ENCODE results near the gene VPS25.
"Not testable (repeated sequence)": the region's sequence is repeated elsewhere in the genome, so short reads cannot be mapped to it uniquely, and the experiment has no call there.

Gene VPS25

DNA sequence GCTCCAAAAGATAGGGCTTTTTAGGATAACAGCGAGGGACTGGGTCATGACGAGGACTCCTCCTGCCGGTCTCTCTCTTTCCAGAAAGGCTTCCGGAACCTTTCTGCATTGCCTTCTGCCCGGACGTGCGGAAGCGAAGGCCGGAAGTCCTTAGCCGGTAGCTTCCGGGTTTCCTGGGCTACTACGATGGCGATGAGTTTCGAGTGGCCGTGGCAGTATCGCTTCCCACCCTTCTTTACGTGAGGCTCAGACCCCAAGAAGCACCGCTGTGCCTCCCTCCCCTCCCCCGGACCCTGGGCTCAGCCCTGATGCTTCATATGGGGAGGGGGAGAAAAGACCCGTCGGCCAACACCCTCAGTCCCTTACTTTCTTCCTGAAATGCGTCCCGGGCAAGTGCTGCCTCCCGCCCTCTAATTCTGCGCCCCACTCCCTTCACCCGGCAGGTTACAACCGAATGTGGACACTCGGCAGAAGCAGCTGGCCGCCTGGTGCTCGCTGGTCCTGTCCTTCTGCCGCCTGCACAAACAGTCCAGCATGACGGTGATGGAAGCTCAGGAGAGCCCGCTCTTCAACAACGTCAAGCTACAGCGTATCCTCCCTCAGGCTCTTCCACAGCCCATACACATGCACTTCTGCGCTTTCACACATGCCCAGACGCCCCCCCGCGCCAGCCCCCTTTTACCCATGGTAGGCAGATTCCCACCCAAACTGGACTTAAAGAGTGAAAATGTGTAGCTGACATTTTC lies at the start of gene VPS25:
Gene VPS25, plus strand, starts transcription at position 160 of the 746 bp plus-strand sequence. Its CDS starts 27 bp downstream, at position 187.
- DNase-seq (ENCODE audit: low read depth in 2 of 2) = peak; percentile 56

DNA sequence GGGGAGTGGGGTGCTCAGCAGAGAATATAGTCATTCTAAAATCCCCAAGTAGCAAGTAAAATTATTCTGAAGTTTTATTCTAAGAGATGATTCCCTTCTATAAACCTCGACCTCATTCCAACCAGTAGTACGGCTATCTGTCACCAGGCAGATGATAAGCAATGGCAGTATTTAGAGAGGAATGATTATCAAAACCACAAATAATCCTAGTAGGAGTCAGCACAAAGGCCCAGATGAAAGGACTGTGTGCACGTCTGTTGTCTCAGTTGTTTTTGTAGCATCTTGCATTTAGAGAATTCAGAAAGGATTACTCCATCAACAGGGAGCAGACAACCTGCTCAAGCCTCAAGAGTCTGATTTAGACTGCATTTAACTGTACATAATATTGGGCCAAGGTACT lies 49.6 kb upstream of the VPS25 start:
- DNase-seq (ENCODE audit: low read depth in 2 of 2) = no peak

DNA sequence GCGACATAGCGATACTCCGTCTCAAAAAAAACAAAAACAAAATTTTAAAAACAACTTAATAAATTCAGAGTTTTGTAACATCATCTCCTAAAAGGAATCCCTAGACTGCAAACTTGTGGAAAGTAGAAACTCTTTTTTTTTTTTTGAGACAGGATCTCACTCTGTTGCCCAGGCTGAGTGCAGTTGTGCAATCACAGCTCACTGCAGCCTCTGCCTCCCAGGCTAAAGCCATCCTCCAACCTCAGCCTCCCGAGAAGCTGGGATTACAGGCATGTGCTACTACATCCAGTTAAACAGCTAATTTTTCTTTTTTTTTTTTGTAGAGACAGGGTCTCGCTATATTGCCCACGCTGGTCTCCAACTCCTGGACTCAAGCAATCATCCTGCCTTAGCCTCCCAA lies 48.1 kb upstream of the VPS25 start:
- DNase-seq (ENCODE audit: low read depth in 2 of 2) = no peak

DNA sequence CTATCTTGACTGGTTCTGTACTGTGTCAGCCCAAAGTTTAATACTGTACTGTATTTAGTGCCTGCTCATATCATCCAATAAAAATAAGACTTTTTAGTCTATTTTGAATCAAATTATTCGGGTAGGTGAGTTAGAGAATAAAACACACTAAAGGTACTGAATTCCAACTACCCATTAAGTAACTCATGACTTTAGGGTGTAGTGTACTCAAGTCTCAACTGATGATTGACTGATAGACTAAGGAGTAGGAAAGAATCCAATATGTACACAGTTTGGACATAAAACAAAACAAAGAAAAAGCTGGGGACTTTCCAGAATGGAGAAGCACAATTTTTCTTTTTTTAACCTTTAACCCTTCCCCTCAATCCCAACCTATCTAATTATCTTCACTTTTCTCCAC lies 32.5 kb upstream of the VPS25 start:
- DNase-seq (ENCODE audit: low read depth in 2 of 2) = no peak

DNA sequence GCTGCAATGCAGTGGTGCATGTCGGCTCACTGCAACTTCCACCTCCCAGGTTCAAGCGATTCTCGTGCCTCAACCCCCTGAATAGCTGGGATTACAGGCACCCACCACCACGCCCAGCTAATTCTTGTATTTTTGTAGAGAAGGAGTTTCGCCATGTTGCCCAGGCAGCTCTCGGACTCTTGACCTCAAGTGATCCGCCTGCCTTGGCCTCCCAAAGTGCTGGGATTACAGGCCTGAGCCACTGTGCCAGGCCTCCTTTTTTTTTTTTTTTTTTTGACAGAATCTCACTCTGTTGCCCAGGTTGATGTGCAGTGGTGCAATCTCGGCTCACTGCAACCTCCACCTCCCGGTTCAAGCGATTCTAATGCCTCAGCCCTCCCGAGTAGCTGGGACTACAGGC lies 30.3 kb upstream of the VPS25 start:
- DNase-seq (ENCODE audit: low read depth in 2 of 2) = not testable (repeated sequence)

DNA sequence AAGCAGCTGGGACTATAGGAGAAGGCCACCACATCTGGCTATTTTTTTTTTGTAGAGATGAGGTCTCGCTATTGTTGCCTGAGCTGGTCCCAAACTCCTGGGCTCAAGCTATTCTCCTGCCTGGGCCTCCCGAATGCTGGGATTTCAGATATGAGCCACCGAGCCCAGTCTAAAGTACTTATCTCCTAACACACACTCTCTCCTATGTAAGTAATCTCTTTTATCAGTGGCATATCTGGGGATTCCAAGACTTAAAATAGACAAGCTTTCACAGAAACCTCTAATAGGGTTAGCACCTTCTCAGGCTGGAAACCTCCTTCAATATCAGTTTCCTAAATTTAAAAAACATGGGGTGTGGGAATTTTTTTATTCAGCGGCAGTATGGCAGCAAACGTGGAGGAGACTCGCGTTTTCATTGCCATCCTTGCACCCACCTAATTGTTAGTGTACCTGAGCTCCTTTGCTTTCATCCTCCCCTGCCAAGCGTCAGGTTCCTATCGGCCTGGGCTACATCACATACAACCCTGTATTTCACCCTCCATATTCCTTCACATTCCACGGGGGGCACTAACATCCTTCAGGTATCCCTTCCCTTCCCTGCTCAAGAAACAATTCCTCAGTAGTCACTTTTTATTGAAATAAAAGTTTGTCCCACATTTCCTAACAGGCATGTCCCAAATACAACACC lies 29.5 kb upstream of the VPS25 start:
- no peak for DNase-seq (ENCODE audit: low read depth in 2 of 2)

DNA sequence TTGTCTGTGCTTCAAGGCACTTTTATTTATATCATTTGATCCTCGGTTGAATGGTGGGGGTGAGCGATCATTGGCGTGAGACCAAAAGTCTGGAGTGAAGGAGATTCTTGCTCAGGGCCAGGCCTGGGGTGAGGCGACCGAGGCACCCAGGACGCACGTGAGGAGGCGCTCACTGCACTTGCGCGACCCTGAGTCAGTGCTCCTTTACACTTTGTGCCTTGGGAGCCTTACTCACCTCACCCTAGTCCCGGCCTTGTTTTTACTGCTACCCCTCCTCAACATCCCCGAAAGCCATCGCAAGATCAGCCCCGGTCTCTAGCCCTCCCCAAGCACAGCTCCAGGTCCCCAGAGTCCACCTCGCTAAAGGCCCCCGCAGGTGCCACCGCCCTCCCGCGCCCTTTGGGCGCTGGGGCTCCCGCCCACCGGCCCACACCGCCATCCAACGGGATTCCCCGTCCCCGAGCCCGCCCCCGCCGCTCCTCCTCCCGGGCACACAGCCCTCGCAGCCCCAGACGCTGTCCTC lies 28.9 kb upstream of the VPS25 start:
- DNase-seq (ENCODE audit: low read depth in 2 of 2) = peak; percentile 53 to 65

DNA sequence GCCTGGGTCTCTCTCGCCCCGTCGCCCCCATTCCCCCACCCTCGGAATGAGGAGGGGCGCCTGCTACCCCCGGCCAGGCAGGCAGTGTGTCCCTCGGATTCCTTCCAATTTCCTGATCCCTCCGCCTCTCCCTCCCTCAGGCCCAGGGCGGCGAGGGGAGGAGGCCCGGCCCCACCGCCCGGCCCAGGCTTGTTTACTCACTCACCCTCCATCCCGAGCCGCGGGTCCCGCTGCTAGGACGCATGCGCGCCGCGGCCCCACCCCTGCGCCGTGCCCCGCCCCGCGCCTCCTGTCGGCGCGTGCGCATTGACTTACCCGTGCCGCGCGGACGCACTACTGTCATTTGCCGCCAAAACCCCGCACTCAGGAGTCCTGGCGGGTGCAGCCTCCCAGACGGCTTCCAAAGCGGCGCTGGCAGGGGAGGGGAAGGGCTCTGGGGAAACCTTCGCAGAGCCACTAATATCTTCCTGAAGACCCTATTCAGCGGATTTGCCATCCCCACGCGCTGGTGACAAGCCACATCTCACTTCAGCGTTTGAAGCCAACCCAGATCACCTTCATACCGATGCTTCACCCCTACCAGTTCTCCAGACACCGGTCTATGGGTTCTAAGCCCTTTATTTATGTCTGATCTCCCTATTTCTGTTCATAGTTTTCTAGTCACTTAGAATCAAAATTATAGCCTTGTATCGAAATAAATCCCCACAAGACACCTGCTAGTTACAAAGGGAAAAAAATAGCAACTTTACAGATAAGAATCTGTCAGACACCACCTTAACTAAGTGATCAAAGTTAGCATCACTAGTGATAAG lies 28.2 kb upstream of the VPS25 start, which contains the start of gene EZH1:
Gene EZH1, minus strand, starts transcription at position 235 of the 812 bp plus-strand sequence. CDS start 16,099 bp downstream, outside the sequence.
- peak; percentile 84 for DNase-seq (ENCODE audit: low read depth in 2 of 2)

DNA sequence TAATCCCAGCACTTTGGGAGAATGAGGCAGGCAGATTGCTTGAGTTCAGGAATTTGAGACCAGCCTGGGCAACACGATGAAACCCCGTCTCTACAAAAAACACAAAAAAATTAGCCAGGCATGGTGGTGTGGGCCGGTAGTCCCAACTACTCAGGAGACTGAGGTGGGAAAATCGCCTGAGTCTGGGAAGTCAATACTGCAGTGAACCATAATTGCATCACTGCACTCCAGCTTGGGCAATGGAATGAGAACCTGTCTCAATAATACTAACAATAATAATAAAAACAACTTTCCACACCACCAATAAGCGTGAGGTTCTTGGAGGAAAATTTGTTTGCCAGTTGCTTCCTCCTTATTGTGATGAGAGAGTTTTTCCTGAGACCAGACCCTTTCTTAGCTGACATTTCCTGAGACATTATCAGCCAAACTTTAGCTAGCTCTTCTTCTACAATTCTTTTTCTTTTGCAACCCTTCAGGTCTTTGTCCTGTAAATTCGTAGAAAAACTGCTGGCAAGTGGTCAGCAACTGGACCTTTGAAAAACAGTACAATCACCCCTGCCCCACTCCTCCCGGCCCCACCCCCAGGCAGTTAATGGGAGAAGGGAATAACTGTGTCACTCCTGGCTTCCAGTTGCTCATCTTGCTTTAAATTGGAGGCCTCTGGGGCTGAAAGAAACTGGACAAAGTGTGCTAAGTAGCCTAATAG lies 24.9 kb upstream of the VPS25 start:
- no peak for DNase-seq (ENCODE audit: low read depth in 2 of 2)

DNA sequence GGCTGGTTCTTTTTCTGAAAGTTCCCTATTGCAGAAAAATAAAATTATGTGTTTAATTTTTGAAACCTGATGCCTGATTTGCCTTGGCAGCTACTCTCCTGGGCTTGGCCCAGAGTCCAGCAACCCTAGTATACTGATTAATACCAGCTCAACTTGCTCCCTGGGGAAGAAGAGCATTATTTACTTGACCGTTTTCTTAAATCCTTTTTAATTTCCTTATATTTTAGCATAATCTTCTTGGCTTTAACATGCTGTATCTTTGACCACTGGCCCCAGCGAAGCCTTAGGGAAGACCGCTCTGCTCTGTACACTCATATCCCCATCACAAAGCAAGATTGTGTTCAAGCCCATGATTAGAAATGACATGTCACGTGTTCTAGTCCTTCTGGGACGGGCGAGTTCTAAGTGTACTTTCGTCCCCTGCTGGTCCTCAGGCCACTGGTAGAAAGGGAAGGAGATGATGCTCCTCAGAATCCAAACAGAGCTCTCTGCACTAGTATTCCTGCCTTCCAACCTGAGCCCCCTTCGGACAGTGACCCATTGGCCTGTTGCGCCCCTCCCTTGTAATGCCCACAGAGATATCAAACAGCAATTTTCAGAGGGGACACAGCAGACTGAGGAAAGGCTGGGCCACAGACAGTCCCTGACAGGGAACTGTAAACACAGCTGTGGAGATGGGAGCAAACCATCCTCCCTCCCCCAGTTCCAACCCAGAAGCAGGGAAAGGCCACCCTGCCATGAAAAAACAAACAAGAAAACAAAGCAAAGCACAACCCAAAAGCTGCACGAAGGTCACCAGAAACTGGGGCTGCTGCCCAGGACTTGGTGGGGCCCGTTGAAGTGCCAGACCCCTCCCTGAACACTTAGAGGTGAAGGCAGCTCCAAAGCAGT lies 24.1 kb upstream of the VPS25 start:
- no peak for DNase-seq (ENCODE audit: low read depth in 2 of 2)

DNA sequence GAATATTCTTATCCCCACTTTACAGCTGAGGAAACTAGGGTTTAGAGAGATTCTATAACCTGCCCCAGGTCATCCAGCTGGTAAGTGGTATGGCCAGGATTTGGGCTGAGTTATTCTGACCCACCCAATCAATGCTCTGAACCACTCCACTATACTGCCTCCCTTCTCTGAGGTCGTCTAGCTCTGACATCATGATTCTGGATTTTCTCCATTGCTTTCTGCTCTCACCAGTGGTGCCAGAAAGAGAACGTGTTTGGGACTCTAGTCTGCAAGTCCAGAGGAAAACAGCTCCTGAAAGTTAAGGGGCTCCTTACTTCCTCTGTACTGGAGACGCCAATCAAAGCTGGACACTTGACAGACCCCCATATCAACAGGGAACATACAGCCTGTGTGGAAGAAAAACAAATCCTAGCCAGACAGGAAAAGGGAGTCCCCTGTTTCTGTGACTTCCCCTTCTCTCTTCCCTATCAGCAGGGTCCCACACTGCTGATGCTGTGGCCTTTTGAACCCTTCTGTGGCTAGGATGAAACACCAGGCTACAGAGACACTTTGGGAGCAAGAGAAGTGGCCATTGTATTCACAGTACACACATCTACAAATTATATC lies 22.4 kb upstream of the VPS25 start:
- DNase-seq (ENCODE audit: low read depth in 2 of 2) = no peak

DNA sequence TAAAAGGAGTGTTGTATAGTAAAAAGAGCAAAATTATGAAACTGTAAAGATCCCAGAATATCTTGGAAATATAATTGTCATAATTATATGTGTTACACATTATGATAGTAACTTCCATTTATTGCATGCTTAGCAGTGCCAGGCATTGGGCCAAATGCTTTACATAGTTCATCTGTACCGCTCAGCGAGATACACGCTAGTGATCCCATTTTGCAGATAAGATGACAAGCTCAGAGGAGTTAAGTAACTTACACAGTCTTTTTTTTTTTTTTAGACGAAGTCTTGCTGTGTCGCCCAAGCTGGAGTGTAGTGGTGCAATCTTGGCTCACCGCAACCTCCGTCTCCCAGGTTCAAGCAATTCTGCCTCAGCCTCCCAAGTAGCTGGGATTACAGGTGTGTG lies 21.6 kb upstream of the VPS25 start:
- no peak for DNase-seq (ENCODE audit: low read depth in 2 of 2)

DNA sequence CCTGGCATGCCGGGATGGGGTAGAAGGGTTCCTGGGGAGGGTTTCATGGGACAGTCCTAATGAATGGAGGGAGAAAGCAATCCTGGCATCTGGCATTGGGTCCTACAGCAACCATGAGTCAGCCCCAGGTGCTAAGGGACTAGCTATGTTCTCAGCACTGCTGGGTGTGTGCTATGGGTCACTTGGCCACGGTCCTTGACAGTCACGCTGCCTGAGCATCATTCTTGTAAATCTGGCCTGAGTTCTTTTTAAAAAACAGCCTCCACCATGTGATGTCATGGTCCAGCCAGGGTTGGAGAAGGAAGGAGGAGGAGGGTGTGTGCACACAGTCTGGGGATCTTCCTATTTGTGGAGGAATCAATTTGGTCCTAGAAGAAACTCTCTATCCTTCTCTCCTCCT lies 18.5 kb upstream of the VPS25 start:
- no peak for DNase-seq (ENCODE audit: low read depth in 2 of 2)

DNA sequence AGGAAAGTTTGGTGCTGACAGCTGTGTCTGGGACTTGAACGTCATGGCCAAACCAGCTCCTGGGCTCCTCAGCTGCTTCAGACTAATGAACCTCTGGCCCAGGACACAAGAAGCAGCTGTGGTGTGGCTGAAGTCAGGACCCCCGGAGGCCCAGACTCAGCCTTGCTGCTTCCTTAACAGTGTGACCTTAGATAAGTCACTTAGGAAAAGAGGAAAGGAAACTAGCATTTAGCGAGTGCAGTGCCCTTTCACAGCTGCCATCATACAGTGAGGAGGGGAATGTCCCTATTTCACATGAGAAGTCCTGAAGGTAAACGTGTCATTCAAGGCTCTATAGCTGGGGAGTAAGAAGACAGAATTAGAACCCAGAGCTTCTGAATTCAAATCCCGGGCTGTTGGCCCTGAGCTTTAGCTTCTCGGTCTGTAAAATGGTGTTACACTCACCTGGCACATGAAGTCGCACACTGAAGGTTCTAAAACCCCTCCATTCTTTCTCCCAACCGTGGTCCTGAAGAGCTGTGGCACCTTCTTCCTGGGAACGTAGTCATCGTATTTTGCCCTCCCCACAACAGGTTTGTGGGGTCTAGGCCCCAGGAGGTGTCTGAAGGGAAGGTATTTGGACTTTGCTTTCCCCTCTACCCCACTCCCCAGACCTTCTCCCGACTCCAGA lies 13.1 kb upstream of the VPS25 start:
- no peak for DNase-seq (ENCODE audit: low read depth in 2 of 2)

DNA sequence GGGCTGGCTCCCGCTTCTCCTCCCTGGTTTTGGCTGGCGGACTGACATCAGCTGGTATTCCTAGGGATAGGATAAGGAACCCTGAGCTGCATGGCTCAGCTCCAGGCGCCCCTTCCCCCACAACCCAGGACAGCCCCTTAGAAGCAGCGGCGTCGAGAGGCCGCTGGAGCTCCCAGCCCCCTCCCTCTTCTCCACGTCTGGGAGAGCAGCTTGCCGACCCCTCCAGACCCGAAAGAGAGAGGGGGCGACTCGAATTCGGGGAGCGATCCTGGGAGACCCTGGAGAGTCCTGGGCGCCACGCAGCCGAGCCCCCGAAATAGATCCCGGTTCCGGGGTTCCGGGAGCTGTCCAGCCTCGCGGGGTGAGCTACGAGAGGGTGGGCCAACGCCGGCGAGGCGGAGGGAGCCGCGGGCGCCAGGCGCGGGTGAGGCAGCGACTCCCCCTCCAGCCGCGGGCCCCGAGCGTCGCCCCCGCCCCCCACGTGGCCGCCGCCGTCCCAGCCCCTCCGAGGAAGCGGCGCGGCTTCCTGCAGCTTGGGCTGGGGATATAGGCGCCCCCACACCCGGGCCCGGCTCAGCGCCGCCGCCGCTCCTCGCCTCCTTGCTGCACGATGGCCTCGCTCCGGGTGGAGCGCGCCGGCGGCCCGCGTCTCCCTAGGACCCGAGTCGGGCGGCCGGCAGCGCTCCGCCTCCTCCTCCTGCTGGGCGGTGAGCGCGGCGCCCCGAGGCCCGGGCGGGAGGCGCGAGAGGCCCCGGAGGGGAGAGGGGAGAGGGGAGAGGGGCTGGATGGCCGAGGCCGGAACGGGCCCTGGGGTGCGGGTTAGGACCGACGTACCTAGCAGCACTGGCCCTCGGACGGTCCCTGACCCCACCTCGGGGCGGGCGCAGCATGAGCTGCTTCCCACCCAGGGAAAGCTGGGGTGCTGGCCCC lies 12.3 kb upstream of the VPS25 start, which contains the start of gene RAMP2:
Gene RAMP2, plus strand, starts transcription at position 576 of the 930 bp plus-strand sequence. Its CDS starts 35 bp downstream, at position 611.
- no peak for DNase-seq (ENCODE audit: low read depth in 2 of 2)

DNA sequence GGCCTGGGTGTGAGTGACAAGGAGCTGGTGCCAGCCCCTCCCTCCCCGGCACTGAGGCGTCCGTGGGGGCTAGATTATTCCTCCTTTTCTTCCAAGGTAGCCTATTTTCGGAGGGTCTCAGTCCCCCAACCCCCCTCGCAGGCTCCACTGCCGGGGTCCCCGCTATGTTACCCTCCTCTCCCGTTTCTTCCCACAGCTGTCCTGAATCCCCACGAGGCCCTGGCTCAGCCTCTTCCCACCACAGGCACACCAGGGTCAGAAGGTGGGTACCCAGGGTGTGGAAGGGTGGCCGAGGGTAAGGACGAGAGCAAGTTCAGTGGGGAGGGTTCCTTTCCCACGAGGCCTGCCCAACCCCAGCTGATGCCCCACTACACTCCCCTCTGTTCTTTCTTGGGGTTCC lies 11.6 kb upstream of the VPS25 start:
- no peak for DNase-seq (ENCODE audit: low read depth in 2 of 2)

DNA sequence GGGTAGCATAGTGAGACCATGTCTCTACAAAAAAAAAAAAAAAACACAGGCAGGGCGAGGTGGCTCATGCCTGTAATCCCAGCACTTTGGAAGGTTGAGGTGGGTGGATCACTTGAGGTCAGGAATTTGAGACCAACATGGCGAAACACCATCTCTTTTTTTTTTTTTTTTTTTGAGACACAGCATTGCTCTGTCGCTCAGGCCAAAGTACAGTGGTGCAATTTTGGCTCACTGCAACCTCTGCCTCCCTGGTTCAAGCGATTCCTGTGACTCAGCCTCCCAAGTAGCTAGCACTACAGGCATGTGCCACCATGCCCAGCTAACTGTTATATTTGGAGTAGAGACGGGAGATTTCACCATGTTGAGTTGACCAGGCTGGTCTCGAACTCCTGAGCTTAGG lies 7.1 kb upstream of the VPS25 start:
- no peak for DNase-seq (ENCODE audit: low read depth in 2 of 2)

DNA sequence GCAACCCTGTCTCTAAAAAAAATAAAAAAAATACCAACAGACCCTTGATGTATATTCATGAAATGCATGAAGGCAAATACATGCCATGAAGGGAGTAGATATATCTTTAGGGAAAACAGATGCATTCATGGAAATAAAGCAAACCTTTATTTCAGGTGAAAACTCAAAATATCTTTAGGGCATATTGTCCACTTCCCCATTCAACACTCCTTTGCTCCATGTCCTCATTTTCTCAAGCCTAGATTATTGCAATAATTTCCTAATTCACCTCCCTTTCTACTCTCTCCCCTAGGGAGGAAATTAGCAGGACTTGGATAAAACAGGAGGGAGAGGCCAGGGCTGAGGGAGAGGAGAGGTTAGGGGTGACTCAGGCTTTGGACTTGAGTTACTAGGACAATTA lies 5.7 kb upstream of the VPS25 start:
- no peak for DNase-seq (ENCODE audit: low read depth in 2 of 2)

All from activated CD4-positive, alpha-beta T cell treated with anti-CD3 and anti-CD28 coated beads for 24 hours (primary cell).